HepG2 (cell line): ENCODE results near the gene CDK9. TPM values are rescaled to one million over a fixed set of nuclear protein-coding genes. Genes with fewer than 3 reads are reported as not detected.

Experiments
- BCL6 ChIP-seq: IDR thresholded peaks from 2 replicates; pipeline ENCODE4 v1.6.1; 2016; ENCODE audit warnings: missing genetic modification reagents, missing compliant biosample characterization
- CEBPZ ChIP-seq: IDR thresholded peaks from 2 replicates; pipeline ENCODE4 v1.6.1; 2012; ENCODE audit warnings: low read length, improper control_type of control experiment
- DMAP1 ChIP-seq: IDR thresholded peaks from 2 replicates; pipeline ENCODE4 v1.6.1; 2016
- DNMT3B ChIP-seq: conservative IDR thresholded peaks from 2 replicates; pipeline ENCODE4 v1.6.1; 2016; ENCODE audit warnings: missing biosample characterization, control low read depth
- FOXA3 ChIP-seq: IDR thresholded peaks from 2 replicates; pipeline ENCODE4 v1.6.1; 2016; ENCODE audit warnings: missing genetic modification reagents, missing compliant biosample characterization
- GATAD2A ChIP-seq: IDR thresholded peaks from 2 replicates; pipeline ENCODE4 v1.6.1; 2016
- HBP1 ChIP-seq: IDR thresholded peaks from 2 replicates; pipeline ENCODE4 v1.6.1; 2016; ENCODE audit warnings: low read depth, control low read depth
- MLX ChIP-seq: IDR thresholded peaks from 2 replicates; pipeline ENCODE4 v1.6.1; 2016
- NBN ChIP-seq: fragments of 450-650 bp; conservative IDR thresholded peaks from 2 replicates; pipeline ENCODE4 v1.6.1; 2017
- NCOA5 ChIP-seq: sonication (generic); formaldehyde crosslinking; IDR thresholded peaks from 2 replicates; pipeline ENCODE4 v1.4.0; 2020; ENCODE audit warnings: missing genetic modification reagents
- PAXIP1 ChIP-seq: sonication (generic); formaldehyde crosslinking; conservative IDR thresholded peaks from 2 replicates; pipeline ENCODE4 v1.4.0; 2020; ENCODE audit warnings: mild to moderate bottlenecking, missing genetic modification reagents, moderate library complexity
- SP5 ChIP-seq: IDR thresholded peaks from 2 replicates; pipeline ENCODE4 v1.6.1; 2016; ENCODE audit warnings: low read depth, borderline replicate concordance
- ZNF276 ChIP-seq: sonication (generic); formaldehyde crosslinking; IDR thresholded peaks from 2 replicates; pipeline ENCODE4 v1.4.0; 2020; ENCODE audit warnings: mild to moderate bottlenecking, low read depth, missing genetic modification reagents
- ZNF282 ChIP-seq: fragments of 450-650 bp; IDR thresholded peaks from 2 replicates; pipeline ENCODE4 v1.6.1; 2018; ENCODE audit not compliant: partially characterized antibody
- ZNF564 ChIP-seq: sonication (generic); formaldehyde crosslinking; IDR thresholded peaks from 2 replicates; pipeline ENCODE4 v1.8.1; 2023; ENCODE audit warnings: mild to moderate bottlenecking, missing genetic modification reagents
- ZNF639 ChIP-seq: conservative IDR thresholded peaks from 2 replicates; pipeline ENCODE4 v1.6.1; 2018; ENCODE audit warnings: missing genetic modification reagents
- ZSCAN29 ChIP-seq: sonication (generic); formaldehyde crosslinking; conservative IDR thresholded peaks from 2 replicates; pipeline ENCODE4 v1.4.0; 2020; ENCODE audit warnings: mild to moderate bottlenecking, missing genetic modification reagents
- polyA plus RNA-seq, 8 experiments: library from polyadenylated mRNA; depleted of rRNA in 3 of 8; stranded (reverse) in 7 of 8; unstranded in 1 of 8; fragments of >200 nt; fragmentation: Illumina TruSeq in 4 of 8; extraction: Trizol in 4 of 8; gene quantifications; 2 replicates each; pipeline versions ENCODE4 v1.2.1 to v1.2.3, GENCODE V29; 2011 to 2016; ENCODE audit warnings: low read depth in 4 of 8, missing spikeins in 1 of 8, mixed read lengths in 1 of 8; ENCODE audit not compliant: insufficient read depth in 1 of 8
- total RNA-seq, 5 experiments: library from RNA; depleted of rRNA; stranded (reverse); fragments of >200 nt; fragmentation: Illumina TruSeq; extraction: Trizol; gene quantifications; 2 replicates each; pipeline ENCODE4 v1.2.3, GENCODE V29; 2016; ENCODE audit warnings: low read depth in 1 of 5

Gene CDK9
- total and polyA plus RNA-seq, 2 of the 13 experiments (the other 11 are each of a cell fraction or from before 2014, with no cell fraction given): 16.8 to 21.5 TPM

GRCh38 chr9:127825319-127826051, 39.7 kb downstream of the CDK9 start (continued):
- TF ChIP-seq FOXA3 (CRISPR knock-in tag): peak; percentile 38; the same call in 1 of the 2 replicates
- no peak for TF ChIP-seq ZSCAN29 (CRISPR knock-in tag)
- TF ChIP-seq NCOA5 (CRISPR knock-in tag): no peak
- TF ChIP-seq DMAP1 (CRISPR knock-in tag): 0 out of 2 replicates have a peak, but pooled peaks have one; percentile 31
- peak; percentile 55; the same call in 1 of the 2 replicates for TF ChIP-seq GATAD2A (CRISPR knock-in tag)
- no peak for TF ChIP-seq NBN
- TF ChIP-seq PAXIP1: peak; percentile 29; the same call in 1 of the 2 replicates
- no peak for TF ChIP-seq ZNF282
- no peak for TF ChIP-seq DNMT3B (CRISPR knock-in tag)
- 0 out of 2 replicates have a peak, but pooled peaks have one; percentile 43 for TF ChIP-seq MLX (CRISPR knock-in tag)
- no peak for TF ChIP-seq ZNF639
- peak; percentile 43 for TF ChIP-seq SP5 (CRISPR knock-in tag)
- peak; percentile 54; the same call in 1 of the 2 replicates for TF ChIP-seq ZNF564 (CRISPR knock-in tag)
- peak; percentile 25; the same call in 1 of the 2 replicates for TF ChIP-seq ZNF276 (CRISPR knock-in tag)
- peak; percentile 56 for TF ChIP-seq BCL6
- TF ChIP-seq CEBPZ: no peak
- 0 out of 2 replicates have a peak, but pooled peaks have one; percentile 56 for TF ChIP-seq HBP1 (CRISPR knock-in tag)
